ENCODE data around the gene NACA. TPM values are rescaled to one million over a fixed set of nuclear protein-coding genes. Genes with fewer than 3 reads are reported as not detected.
"Not testable (repeated sequence)": the region's sequence is repeated elsewhere in the genome, so short reads cannot be mapped to it uniquely, and the experiment has no call there.

Gene NACA
- total RNA-seq, 4 donors from 2014 or later = 968 to 1,190 (median 1,074) TPM

DNA sequence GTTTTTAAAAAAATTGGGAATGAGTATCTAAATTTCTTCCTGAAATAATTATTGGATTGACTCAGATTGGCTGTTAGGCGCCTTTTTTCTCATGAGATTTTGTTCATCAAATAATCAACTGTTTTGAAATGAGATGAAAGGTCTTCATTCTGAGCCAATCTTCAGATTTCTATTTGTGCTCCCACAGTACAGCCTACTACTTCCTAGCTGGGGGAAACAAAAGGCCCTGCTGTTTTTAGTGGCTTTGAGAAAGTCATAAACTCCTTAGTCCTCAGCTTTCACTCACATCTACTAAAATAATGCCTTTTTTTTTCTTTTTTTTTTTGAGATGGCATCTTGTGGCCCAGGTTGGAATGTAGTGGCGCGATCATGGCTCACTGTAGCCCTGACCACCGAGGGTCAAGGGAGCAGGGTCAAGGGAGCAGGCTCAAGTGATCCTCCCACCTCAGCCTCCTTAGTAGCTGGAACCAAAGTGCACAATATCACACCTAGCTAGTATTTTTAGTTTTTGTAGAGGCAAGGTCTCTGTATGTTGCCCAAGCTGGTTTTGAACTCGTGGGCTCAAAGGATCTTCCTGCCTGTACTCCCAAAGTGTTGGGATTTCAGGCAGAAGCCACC lies 15.2 kb downstream of the NACA start:
- DNase-seq (ENCODE audit: low spot score) (no peak), ATAC-seq (ENCODE audit: low FRiP score) (no peak)
- TF ChIP-seq, protein P1, sequence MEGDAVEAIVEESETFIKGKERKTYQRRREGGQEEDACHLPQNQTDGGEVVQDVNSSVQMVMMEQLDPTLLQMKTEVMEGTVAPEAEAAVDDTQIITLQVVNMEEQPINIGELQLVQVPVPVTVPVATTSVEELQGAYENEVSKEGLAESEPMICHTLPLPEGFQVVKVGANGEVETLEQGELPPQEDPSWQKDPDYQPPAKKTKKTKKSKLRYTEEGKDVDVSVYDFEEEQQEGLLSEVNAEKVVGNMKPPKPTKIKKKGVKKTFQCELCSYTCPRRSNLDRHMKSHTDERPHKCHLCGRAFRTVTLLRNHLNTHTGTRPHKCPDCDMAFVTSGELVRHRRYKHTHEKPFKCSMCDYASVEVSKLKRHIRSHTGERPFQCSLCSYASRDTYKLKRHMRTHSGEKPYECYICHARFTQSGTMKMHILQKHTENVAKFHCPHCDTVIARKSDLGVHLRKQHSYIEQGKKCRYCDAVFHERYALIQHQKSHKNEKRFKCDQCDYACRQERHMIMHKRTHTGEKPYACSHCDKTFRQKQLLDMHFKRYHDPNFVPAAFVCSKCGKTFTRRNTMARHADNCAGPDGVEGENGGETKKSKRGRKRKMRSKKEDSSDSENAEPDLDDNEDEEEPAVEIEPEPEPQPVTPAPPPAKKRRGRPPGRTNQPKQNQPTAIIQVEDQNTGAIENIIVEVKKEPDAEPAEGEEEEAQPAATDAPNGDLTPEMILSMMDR (IDR thresholded peaks at IDR 0.05) = no peak

GRCh38 chr12:56704522-56704921 lies 20.6 kb downstream of the NACA start:
- not testable (repeated sequence) for DNase-seq (ENCODE audit: low spot score)

DNA sequence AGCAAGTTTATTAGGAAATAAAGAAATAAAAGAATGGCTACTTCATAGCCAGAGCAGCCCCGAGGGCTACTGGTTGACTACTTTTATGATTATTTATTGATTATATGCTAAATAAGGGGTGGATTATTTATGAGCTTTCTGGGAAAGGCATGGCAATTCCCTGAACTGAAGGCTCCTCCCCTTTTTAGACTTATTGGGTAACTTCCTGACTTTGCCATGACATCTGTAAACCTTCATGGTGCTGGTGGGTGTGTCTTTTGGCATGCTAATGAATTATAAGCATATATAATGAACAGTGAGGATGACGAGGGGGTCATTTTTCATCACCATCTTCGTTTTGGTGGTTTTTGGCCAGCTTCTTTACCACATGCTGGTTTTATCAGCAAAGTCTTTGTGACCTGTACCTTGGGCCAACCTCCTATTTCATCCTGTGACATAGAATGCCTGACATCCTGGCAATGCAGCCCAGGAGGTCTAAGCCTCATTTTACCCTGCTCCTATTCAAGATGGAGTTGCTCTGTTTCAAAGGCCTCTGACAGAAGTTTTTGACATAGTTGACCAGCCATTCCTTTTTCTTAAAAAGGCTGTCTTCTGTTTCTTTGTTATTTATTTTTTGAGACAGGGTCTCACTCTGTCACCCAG lies 26.0 kb downstream of the NACA start:
- TF ChIP-seq, protein P1 (IDR thresholded peaks at IDR 0.05) = no peak
- DNase-seq (ENCODE audit: low spot score) = no peak
- no peak for ATAC-seq (ENCODE audit: low FRiP score)

More at GRCh38 chr12:56704522-56704921, 20.6 kb downstream of the NACA start:
- not testable (repeated sequence) for ATAC-seq (ENCODE audit: low FRiP score)

DNA sequence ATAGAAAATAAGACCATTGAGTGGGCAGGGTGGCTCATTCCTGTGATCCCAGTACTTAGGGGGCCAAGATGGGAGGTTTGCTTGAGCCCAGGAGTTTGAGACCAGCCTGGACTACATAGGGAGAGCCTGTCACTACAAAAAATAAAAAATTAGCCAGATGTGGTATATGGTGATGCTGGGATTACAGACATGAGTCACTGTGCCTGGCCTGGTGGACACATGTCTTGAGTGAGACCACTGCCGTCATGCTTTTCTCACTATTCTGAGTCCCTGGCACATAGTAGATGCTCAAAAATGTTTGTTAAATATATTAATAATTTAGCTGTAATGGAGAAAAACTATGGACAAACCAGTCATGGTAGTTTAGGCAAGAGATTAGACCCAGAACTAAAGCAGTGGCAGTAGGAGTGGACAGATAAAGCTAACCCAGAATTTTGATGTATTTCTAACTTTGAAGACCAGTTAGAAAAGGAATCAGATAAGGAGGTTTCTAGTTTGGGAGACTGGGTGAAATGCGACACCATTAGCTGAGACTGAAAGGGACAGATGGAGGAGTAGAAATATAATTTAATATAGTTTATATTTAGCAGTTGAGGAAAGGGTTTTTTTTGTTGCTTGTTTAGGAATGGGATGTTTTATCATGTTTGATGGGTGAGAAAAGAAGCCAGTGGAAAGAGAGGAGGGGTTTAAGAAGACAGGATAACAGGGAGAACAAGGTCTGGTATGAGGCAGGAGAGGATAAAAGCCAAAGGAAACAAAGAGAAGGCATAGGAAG lies 29.6 kb downstream of the NACA start:
- no peak for DNase-seq (ENCODE audit: low spot score)
- ATAC-seq (ENCODE audit: low FRiP score) = no peak

DNA sequence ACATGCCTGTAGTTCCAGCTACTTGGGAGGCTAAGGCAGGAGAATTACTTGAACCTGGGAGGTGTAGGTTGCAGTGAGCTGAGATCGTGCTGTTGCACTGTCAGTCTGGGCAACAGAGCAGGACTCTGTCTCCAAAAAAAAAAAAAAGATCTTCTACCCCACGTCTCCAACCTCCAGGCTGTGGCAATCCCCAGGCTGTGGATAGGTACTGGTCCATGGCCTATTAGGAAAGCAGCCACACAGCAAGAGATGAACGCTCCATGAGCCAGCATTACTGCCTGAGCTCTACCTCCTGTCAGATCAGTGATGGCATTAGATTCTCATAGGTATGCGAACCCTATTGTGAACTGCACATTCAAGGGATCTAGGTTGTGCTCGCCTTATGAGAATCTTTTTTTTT lies 30.9 kb downstream of the NACA start:
- TF ChIP-seq, protein P1 (IDR thresholded peaks at IDR 0.05) = no peak
- ATAC-seq (ENCODE audit: low FRiP score) = no peak
- DNase-seq (ENCODE audit: low spot score) = no peak

More for the DNA sequence above, 29.6 kb downstream of the NACA start:
- TF ChIP-seq, protein P1 (IDR thresholded peaks at IDR 0.05) = no peak

DNA sequence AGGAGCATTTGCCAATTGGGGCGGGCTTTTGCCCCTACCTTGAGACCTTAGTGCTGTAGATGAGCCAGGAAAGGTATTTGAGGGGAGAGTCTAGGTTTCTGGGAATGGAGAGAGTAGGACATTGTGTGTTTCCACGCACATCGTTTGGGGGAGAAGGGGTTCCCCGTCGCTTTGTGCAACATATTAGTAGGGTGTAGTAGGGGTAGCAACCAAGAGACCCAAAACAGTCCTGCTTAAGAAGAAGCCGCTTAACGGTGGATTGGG lies 36.3 kb downstream of the NACA start:
- DNase-seq (ENCODE audit: low spot score) (no peak), ATAC-seq (ENCODE audit: low FRiP score) (no peak)
- TF ChIP-seq, protein P1 (IDR thresholded peaks at IDR 0.05) = no peak

DNA sequence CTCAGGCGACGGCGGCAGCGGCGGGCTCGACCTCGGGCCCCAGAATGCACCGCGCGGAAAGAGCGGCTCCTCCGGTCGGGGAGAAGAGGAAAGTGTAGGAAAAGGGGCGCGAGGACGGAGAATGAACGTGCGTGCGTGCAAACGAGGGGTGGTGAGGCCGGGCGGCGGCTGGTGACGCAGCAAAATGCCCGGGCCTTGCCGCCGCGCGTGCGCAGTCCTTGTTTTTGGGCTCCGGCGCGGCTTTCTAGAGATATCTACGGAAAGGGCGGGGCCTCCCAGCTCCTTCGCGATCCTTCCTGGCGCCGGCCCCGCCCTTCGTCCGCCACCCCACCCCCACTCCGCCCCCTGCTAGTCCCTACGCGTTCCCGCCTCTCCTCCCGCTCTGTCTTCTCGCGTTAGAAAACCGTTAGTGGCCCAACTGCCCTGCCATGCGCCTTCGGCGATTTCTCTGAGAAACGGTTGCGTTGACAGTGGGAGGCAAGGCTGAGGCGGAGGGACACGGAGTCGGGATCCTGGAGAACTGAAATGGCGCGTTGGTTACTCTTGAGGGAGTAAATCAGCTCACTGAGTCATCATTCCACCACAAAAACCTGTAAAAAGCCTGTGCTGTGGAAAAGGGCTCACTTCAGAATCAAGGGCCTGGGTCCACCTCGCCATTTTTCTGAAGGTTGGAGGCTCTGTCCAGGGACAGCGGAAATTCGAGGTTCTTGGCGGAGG lies 36.8 kb downstream of the NACA start, which contains the start of gene PTGES3:
Gene PTGES3 (minus strand): TSS at position 156 of the 717 bp plus-strand sequence. CDS start 285 bp downstream, outside the sequence.
- DNase-seq (ENCODE audit: low spot score) (peak; percentile 91), ATAC-seq (ENCODE audit: low FRiP score) (peak; percentile 93)
- TF ChIP-seq, protein P1 (IDR thresholded peaks at IDR 0.05) = no peak
